HEK293T (cell line): ENCODE measurements around the gene GAR1.

Experiments
- BHLHE40 ChIP-seq: fragments of 450-650 bp; IDR thresholded peaks from 2 replicates; pipeline ENCODE4 v1.6.1; 2016; ENCODE audit warnings: mild to moderate bottlenecking, moderate library complexity, borderline replicate concordance
- ELF4 ChIP-seq: fragments of 450-650 bp; IDR thresholded peaks from 2 replicates; pipeline ENCODE4 v1.6.1; 2017; ENCODE audit warnings: antibody characterized with exemption
- FOXA1 ChIP-seq: fragments of 450-650 bp; IDR thresholded peaks from 2 replicates; pipeline ENCODE4 v1.6.1; 2016; ENCODE audit warnings: mild to moderate bottlenecking
- FOXK2 ChIP-seq: fragments of 450-650 bp; IDR thresholded peaks from 2 replicates; pipeline ENCODE4 v1.6.1; 2016; ENCODE audit warnings: mild to moderate bottlenecking
- FOXM1 ChIP-seq: fragments of 450-650 bp; IDR thresholded peaks from 2 replicates; pipeline ENCODE4 v1.6.1; 2017; ENCODE audit warnings: mild to moderate bottlenecking, borderline replicate concordance
- HDGF ChIP-seq: fragments of 450-650 bp; IDR thresholded peaks from 2 replicates; pipeline ENCODE4 v1.6.1; 2017; ENCODE audit warnings: antibody characterized with exemption, borderline replicate concordance
- LEF1 ChIP-seq: fragments of 450-650 bp; IDR thresholded peaks from 2 replicates; pipeline ENCODE4 v1.6.1; 2017; ENCODE audit warnings: mild to moderate bottlenecking, borderline replicate concordance
- SP1 ChIP-seq: fragments of 450-650 bp; IDR thresholded peaks from 2 replicates; pipeline ENCODE4 v1.6.1; 2017
- ZNF384 ChIP-seq: fragments of 450-650 bp; IDR thresholded peaks from 2 replicates; pipeline ENCODE4 v1.6.1; 2016

- TF ChIP-seq LEF1, result no peak
- TF ChIP-seq FOXA1, result no peak
- no peak for TF ChIP-seq BHLHE40
- no peak for TF ChIP-seq SP1
- TF ChIP-seq HDGF, result no peak
- TF ChIP-seq ELF4, result no peak
- TF ChIP-seq FOXK2, result no peak
- no peak for TF ChIP-seq FOXM1
- no peak for TF ChIP-seq ZNF384
Observed at GRCh38 chr4:109816894-109817293, 1.3 kb downstream of the GAR1 start.
